ENCODE results near the gene RFX1.
"Not testable (repeated sequence)": the region's sequence is repeated elsewhere in the genome, so short reads cannot be mapped to it uniquely, and the experiment has no call there.

Gene RFX1

GRCh38 chr19:14023404-14024235 lies 17.5 kb upstream of the RFX1 start:
- Histone ChIP-seq H3K9ac (ENCODE audit: low read length) (peak overlapping the region; percentile 34), H3K4me1 (ENCODE audit: control insufficient read depth, insufficient read depth, low read length) (peaks cover 8% of the 10 kb centered on the region), H3K36me3 (ENCODE audit: control insufficient read depth, insufficient read depth, low read length) (no peaks in the 10 kb centered on the region), H3K4me3 (ENCODE audit: low read length) (no peak overlapping the region), H3K9me3 (ENCODE audit: control insufficient read depth, low read length) (no peaks in the 10 kb centered on the region), H3K27me3 (ENCODE audit: control insufficient read depth, insufficient read depth, low read length) (no peaks in the 10 kb centered on the region)

GRCh38 chr19:14022469-14022868 lies 16.3 kb upstream of the RFX1 start:
- no peaks in the 10 kb centered on the region for H3K36me3 ChIP-seq (ENCODE audit: control insufficient read depth, insufficient read depth, low read length)
- peaks cover 4% of the 10 kb centered on the region for H3K4me1 ChIP-seq (ENCODE audit: control insufficient read depth, insufficient read depth, low read length)
- no peak overlapping the region for H3K4me3 ChIP-seq (ENCODE audit: low read length)
- no peaks in the 10 kb centered on the region for H3K9me3 ChIP-seq (ENCODE audit: control insufficient read depth, low read length)
- H3K27me3 ChIP-seq (ENCODE audit: control insufficient read depth, insufficient read depth, low read length), result no peaks in the 10 kb centered on the region
- H3K9ac ChIP-seq (ENCODE audit: low read length), result no peak overlapping the region

GRCh38 chr19:14021474-14021873 lies 15.4 kb upstream of the RFX1 start:
- Histone ChIP-seq H3K4me1 (ENCODE audit: control insufficient read depth, insufficient read depth, low read length) (peaks cover 4% of the 10 kb centered on the region), H3K4me3 (ENCODE audit: low read length) (no peak overlapping the region), H3K36me3 (ENCODE audit: control insufficient read depth, insufficient read depth, low read length) (no peaks in the 10 kb centered on the region), H3K9me3 (ENCODE audit: control insufficient read depth, low read length) (no peaks in the 10 kb centered on the region), H3K9ac (ENCODE audit: low read length) (no peak overlapping the region), H3K27me3 (ENCODE audit: control insufficient read depth, insufficient read depth, low read length) (no peaks in the 10 kb centered on the region)

- not testable (repeated sequence) for H3K9me3 ChIP-seq (ENCODE audit: control insufficient read depth, low read length); H3K9ac ChIP-seq (ENCODE audit: low read length); H3K27me3 ChIP-seq (ENCODE audit: control insufficient read depth, insufficient read depth, low read length); H3K36me3 ChIP-seq (ENCODE audit: control insufficient read depth, insufficient read depth, low read length); H3K4me3 ChIP-seq (ENCODE audit: low read length)
- H3K4me1 ChIP-seq (ENCODE audit: control insufficient read depth, insufficient read depth, low read length), result peaks cover 11% of the 10 kb centered on the region
Observed at GRCh38 chr19:14019739-14020138, 13.6 kb upstream of the RFX1 start.

GRCh38 chr19:14019100-14019499 lies 13.0 kb upstream of the RFX1 start:
- Histone ChIP-seq H3K9me3 (ENCODE audit: control insufficient read depth, low read length) (no peaks in the 10 kb centered on the region), H3K27me3 (ENCODE audit: control insufficient read depth, insufficient read depth, low read length) (no peaks in the 10 kb centered on the region), H3K4me1 (ENCODE audit: control insufficient read depth, insufficient read depth, low read length) (peaks cover 11% of the 10 kb centered on the region), H3K9ac (ENCODE audit: low read length) (no peak overlapping the region), H3K36me3 (ENCODE audit: control insufficient read depth, insufficient read depth, low read length) (no peaks in the 10 kb centered on the region), H3K4me3 (ENCODE audit: low read length) (no peak overlapping the region)

GRCh38 chr19:14015524-14016035 lies 9.5 kb upstream of the RFX1 start:
- H3K9me3 ChIP-seq (ENCODE audit: control insufficient read depth, low read length), result no peaks in the 10 kb centered on the region
- H3K4me1 ChIP-seq (ENCODE audit: control insufficient read depth, insufficient read depth, low read length), result peaks cover 7% of the 10 kb centered on the region
- H3K27me3 ChIP-seq (ENCODE audit: control insufficient read depth, insufficient read depth, low read length), result no peaks in the 10 kb centered on the region
- no peak overlapping the region for H3K9ac ChIP-seq (ENCODE audit: low read length)
- H3K4me3 ChIP-seq (ENCODE audit: low read length), result no peak overlapping the region
- no peaks in the 10 kb centered on the region for H3K36me3 ChIP-seq (ENCODE audit: control insufficient read depth, insufficient read depth, low read length)

GRCh38 chr19:14012378-14012915 lies 6.3 kb upstream of the RFX1 start:
- Histone ChIP-seq H3K9me3 (ENCODE audit: control insufficient read depth, low read length) (no peaks in the 10 kb centered on the region), H3K27me3 (ENCODE audit: control insufficient read depth, insufficient read depth, low read length) (no peaks in the 10 kb centered on the region), H3K9ac (ENCODE audit: low read length) (no peak overlapping the region), H3K4me1 (ENCODE audit: control insufficient read depth, insufficient read depth, low read length) (peaks cover 7% of the 10 kb centered on the region), H3K36me3 (ENCODE audit: control insufficient read depth, insufficient read depth, low read length) (no peaks in the 10 kb centered on the region), H3K4me3 (ENCODE audit: low read length) (no peak overlapping the region)

- no peaks in the 10 kb centered on the region for H3K9me3 ChIP-seq (ENCODE audit: control insufficient read depth, low read length)
- H3K9ac ChIP-seq (ENCODE audit: low read length), result peak overlapping the region; percentile 96
- no peaks in the 10 kb centered on the region for H3K27me3 ChIP-seq (ENCODE audit: control insufficient read depth, insufficient read depth, low read length)
- no peaks in the 10 kb centered on the region for H3K36me3 ChIP-seq (ENCODE audit: control insufficient read depth, insufficient read depth, low read length)
- peak overlapping the region; percentile 43 for H3K4me3 ChIP-seq (ENCODE audit: low read length)
- peaks cover 29% of the 10 kb centered on the region for H3K4me1 ChIP-seq (ENCODE audit: control insufficient read depth, insufficient read depth, low read length)
Observed at GRCh38 chr19:14006766-14007562, 844 bp upstream of the RFX1 start.

GRCh38 chr19:14005349-14006084 lies 603 bp downstream of the RFX1 start:
- H3K4me3 ChIP-seq (ENCODE audit: low read length), result no peak overlapping the region
- peaks cover under 1% of the 10 kb centered on the region for H3K36me3 ChIP-seq (ENCODE audit: control insufficient read depth, insufficient read depth, low read length)
- H3K9ac ChIP-seq (ENCODE audit: low read length), result peak overlapping the region; percentile 74
- no peaks in the 10 kb centered on the region for H3K9me3 ChIP-seq (ENCODE audit: control insufficient read depth, low read length)
- peaks cover 29% of the 10 kb centered on the region for H3K4me1 ChIP-seq (ENCODE audit: control insufficient read depth, insufficient read depth, low read length)
- no peaks in the 10 kb centered on the region for H3K27me3 ChIP-seq (ENCODE audit: control insufficient read depth, insufficient read depth, low read length)

GRCh38 chr19:14004619-14005348 lies 1.3 kb downstream of the RFX1 start:
- Histone ChIP-seq H3K36me3 (ENCODE audit: control insufficient read depth, insufficient read depth, low read length) (peaks cover 4% of the 10 kb centered on the region), H3K9ac (ENCODE audit: low read length) (peak overlapping the region; percentile 32), H3K4me1 (ENCODE audit: control insufficient read depth, insufficient read depth, low read length) (peaks cover 29% of the 10 kb centered on the region), H3K4me3 (ENCODE audit: low read length) (no peak overlapping the region), H3K27me3 (ENCODE audit: control insufficient read depth, insufficient read depth, low read length) (no peaks in the 10 kb centered on the region), H3K9me3 (ENCODE audit: control insufficient read depth, low read length) (no peaks in the 10 kb centered on the region)

Data from mucosa of stomach (tissue), 1 donor.